Body of pancreas (tissue), 4 donors: ENCODE data around the gene GRXCR1.

ENCODE experiments used
- POLR2A ChIP-seq, 3 donors: fragments of 450-650 bp; IDR thresholded peaks; one replicate each; pipeline ENCODE4 v1.6.1; 2016; ENCODE audit warnings: antibody characterized with exemption in 3 of 3, mild to moderate bottlenecking in 2 of 3
- TF ChIP-seq, protein P1 (sequence below), 7 experiments: fragments of 450-650 bp in 4 of 7; fragments of 200-600 bp in 3 of 7; sonication (generic) in 3 of 7; IDR thresholded peaks; one replicate each; pipeline ENCODE4 v1.5.1; 2016 to 2019; ENCODE audit warnings: antibody characterized with exemption in 7 of 7

DNA sequence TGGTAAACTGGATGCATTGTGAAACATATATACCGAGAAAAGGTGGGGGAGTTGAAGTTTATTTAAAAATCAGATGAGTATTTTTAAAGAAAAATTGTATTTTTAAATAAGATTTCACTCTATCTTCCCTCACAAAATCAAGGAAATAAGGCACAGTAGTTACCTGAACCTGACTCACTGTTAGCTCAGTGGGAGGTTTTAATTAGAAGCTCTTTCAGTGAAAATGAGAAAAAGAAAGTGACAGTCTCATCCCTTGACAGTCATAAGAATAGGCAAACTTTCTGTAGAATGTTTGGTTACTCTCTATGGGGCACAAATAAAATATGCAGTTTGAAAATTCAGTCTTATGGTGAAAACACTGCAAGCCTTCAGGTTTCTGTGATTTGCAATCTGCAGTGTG is 49.7 kb downstream of the GRXCR1 start:
- TF ChIP-seq, protein P1, sequence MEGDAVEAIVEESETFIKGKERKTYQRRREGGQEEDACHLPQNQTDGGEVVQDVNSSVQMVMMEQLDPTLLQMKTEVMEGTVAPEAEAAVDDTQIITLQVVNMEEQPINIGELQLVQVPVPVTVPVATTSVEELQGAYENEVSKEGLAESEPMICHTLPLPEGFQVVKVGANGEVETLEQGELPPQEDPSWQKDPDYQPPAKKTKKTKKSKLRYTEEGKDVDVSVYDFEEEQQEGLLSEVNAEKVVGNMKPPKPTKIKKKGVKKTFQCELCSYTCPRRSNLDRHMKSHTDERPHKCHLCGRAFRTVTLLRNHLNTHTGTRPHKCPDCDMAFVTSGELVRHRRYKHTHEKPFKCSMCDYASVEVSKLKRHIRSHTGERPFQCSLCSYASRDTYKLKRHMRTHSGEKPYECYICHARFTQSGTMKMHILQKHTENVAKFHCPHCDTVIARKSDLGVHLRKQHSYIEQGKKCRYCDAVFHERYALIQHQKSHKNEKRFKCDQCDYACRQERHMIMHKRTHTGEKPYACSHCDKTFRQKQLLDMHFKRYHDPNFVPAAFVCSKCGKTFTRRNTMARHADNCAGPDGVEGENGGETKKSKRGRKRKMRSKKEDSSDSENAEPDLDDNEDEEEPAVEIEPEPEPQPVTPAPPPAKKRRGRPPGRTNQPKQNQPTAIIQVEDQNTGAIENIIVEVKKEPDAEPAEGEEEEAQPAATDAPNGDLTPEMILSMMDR (IDR thresholded peaks at IDR 0.05): no peak
- no peak for TF ChIP-seq POLR2A (IDR thresholded peaks at IDR 0.05)
